ENCODE measurements around the gene UGT1A4. TPM values are rescaled to one million over a fixed set of nuclear protein-coding genes. Genes with fewer than 3 reads are reported as not detected.

UGT1A4 gene
- total RNA-seq, 1 experiment from 2014 or later = not detected

DNA sequence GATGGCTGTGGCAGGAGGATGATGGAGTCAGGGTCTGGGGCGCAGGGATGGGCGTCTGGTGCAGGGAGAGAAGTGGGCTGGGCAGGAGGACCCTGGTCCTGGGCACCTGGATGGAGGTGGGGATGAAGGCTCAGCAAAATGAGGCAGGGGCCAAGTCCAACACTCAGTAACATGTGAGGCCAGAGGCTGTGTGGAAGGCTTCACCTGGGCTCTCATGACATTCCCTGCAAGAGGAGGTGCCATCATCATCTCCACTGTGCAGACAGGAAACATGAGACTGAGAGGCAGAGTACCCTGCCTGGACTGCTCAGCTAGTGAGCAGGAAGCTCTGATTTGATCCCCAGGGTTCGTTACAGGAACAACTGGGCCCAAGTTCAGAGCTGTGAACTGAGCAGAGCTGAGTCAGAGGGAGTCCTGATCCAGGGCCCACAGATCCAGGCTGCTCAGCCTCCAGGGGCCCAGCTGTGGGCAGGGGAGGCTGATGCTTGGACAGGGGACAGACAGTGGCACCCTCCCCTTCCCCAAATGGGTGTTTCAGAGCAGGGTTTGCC is 98.9 kb downstream of the UGT1A4 start:
- no peaks in the 10 kb centered on the region for H3K36me3 Mint-ChIP-seq (ENCODE audit: insufficient read depth, unreplicated experiment)
- CTCF ChIA-PET = no interaction called here
- POLR2A ChIA-PET = interaction anchor here (1.1 kb wide), 1 partner anchor 56 kb away, joined by 3 read pairs; no protein-coding TSS in a partner anchor
- intact Hi-C loops (cut with micrococcal nuclease) = no loop called here
- no peak overlapping the region for H3K27ac Mint-ChIP-seq (ENCODE audit: low read depth, unreplicated experiment)
- no peak for DNase-seq (ENCODE audit: unreplicated experiment)
- TF ChIP-seq, protein P1, sequence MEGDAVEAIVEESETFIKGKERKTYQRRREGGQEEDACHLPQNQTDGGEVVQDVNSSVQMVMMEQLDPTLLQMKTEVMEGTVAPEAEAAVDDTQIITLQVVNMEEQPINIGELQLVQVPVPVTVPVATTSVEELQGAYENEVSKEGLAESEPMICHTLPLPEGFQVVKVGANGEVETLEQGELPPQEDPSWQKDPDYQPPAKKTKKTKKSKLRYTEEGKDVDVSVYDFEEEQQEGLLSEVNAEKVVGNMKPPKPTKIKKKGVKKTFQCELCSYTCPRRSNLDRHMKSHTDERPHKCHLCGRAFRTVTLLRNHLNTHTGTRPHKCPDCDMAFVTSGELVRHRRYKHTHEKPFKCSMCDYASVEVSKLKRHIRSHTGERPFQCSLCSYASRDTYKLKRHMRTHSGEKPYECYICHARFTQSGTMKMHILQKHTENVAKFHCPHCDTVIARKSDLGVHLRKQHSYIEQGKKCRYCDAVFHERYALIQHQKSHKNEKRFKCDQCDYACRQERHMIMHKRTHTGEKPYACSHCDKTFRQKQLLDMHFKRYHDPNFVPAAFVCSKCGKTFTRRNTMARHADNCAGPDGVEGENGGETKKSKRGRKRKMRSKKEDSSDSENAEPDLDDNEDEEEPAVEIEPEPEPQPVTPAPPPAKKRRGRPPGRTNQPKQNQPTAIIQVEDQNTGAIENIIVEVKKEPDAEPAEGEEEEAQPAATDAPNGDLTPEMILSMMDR (IDR thresholded peaks at IDR 0.05; ENCODE audit: unreplicated experiment) = no peak
- no TSS peak for BruUV-seq (replicated peaks)
- H3K9me3 Mint-ChIP-seq (ENCODE audit: unreplicated experiment) = no peaks in the 10 kb centered on the region
- no peaks in the 10 kb centered on the region for H3K4me1 Mint-ChIP-seq (ENCODE audit: insufficient read depth, unreplicated experiment)
- no peak overlapping the region for H3K4me3 Mint-ChIP-seq (ENCODE audit: unreplicated experiment)
- no peaks in the 10 kb centered on the region for H3K27me3 Mint-ChIP-seq (ENCODE audit: insufficient read depth, unreplicated experiment)

DNA sequence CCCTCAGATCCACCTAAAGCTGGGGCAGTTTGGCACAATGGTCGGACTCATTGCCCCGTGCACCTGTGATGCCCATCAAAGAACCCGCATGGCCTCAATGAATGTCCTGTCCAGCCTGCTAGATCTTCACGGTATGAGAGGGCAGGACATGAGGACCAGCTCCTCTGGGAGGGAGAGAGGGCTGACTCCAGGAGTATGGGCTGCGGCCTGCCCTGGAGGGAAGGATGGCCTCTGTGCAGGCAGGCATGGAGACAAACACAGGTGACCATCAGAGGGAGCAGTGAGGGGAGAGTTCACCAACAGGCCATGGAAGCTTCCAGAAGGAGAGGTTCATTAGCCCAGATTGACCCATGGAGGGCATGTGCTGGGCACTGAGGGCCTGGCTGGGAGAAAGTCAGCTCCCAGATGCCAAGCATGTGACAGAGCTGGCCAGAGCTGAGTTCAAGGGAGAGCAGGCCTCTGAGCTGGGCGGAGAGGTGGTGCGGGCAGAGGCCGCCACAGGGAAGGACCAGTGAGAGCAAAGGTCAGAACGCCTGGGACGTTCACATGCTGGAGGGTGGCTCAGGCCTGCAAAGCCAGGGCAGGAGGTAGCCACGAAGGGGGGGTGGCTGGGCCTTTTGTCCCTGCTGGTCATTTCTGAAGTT is 99.6 kb downstream of the UGT1A4 start:
- no peak for DNase-seq (ENCODE audit: unreplicated experiment)
- Mint-ChIP-seq H3K27ac (ENCODE audit: low read depth, unreplicated experiment) (no peak overlapping the region), H3K4me1 (ENCODE audit: insufficient read depth, unreplicated experiment) (no peaks in the 10 kb centered on the region), H3K4me3 (ENCODE audit: unreplicated experiment) (no peak overlapping the region), H3K27me3 (ENCODE audit: insufficient read depth, unreplicated experiment) (no peaks in the 10 kb centered on the region), H3K9me3 (ENCODE audit: unreplicated experiment) (no peaks in the 10 kb centered on the region), H3K36me3 (ENCODE audit: insufficient read depth, unreplicated experiment) (no peaks in the 10 kb centered on the region)
- TF ChIP-seq, protein P1 (IDR thresholded peaks at IDR 0.05; ENCODE audit: unreplicated experiment) = no peak
- CTCF ChIA-PET = interaction anchor here (0.6 kb wide), 2 partner anchors 679 to 758 kb away, joined by 3 read pairs; partner anchors contain the start of gene ARL4C
- POLR2A ChIA-PET = interaction anchor here (1.1 kb wide), 1 partner anchor 57 kb away, joined by 3 read pairs; no protein-coding TSS in a partner anchor
- BruUV-seq (replicated peaks) = no TSS peak
- intact Hi-C loops (cut with micrococcal nuclease) = no loop called here

DNA sequence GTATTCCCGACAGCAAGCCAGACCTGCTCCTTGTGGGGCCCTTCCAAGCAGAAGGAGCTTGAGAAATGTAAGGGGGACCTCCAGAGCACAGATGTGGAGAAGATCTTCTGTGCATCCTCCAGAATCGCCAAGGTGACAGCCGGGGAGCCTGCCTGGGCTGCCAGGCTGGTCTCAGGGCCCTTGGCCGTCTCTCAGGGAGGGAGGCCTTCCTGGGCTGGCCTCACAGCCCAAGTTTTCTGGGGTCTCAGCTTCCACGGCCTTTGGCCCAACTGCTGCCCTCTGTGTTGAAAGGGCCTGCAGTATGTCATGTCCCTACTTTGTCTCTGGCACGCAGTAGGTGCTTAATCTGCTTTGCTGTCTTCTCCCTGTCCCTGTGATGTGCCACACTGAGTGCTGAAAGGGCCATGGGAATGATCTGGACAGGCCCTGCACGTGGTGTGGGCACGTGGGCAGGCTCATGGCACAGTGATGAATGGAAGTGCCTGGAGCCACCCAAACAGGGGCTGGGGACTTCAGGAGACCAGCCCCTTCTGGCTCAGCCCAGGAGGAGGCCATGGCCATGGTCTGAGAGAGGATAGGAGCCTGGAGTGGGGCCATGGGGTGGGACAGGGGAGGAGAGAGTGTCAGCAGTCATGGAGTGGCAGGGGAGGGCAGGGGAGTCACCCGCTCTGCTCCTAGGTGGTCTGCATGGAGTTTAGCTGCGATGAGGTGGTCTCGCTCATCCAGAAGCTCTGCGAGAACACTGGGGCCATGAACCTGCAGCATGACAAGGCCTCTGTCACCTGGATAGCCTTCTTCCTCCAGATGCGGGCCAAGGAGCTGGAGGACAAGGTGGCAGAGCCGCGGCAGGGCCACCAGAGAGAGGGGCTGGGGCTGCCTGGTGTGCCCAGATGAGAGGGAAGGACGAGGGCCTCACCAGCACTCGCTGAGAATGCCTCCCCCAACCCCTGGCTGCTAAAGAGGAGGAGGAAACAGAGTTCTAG is 100.4 kb downstream of the UGT1A4 start:
- TF ChIP-seq, protein P1 (IDR thresholded peaks at IDR 0.05; ENCODE audit: unreplicated experiment) = no peak
- Mint-ChIP-seq H3K4me1 (ENCODE audit: insufficient read depth, unreplicated experiment) (no peaks in the 10 kb centered on the region), H3K9me3 (ENCODE audit: unreplicated experiment) (no peaks in the 10 kb centered on the region), H3K27me3 (ENCODE audit: insufficient read depth, unreplicated experiment) (no peaks in the 10 kb centered on the region), H3K27ac (ENCODE audit: low read depth, unreplicated experiment) (no peak overlapping the region), H3K4me3 (ENCODE audit: unreplicated experiment) (no peak overlapping the region), H3K36me3 (ENCODE audit: insufficient read depth, unreplicated experiment) (no peaks in the 10 kb centered on the region)
- ChIA-PET POLR2A (interaction anchor here (0.6 kb wide), 1 partner anchor 494 kb away, joined by 4 read pairs; no protein-coding TSS in a partner anchor), CTCF (interaction anchor here (0.6 kb wide), 2 partner anchors 678 to 757 kb away, joined by 3 read pairs; partner anchors contain the start of gene ARL4C)
- no TSS peak for BruUV-seq (replicated peaks)
- intact Hi-C loops (cut with micrococcal nuclease) = no loop called here
- DNase-seq (ENCODE audit: unreplicated experiment) = no peak

Measured in MCF 10A (cell line).